ENCODE measurements around the gene TMEM184C.

GRCh38 chr4:147714575-147715401, 97.6 kb downstream of the TMEM184C start:
- no peak for TF ChIP-seq CTCF (IDR thresholded peaks at IDR 0.05)
- no peak for TF ChIP-seq POLR2AphosphoS5 (IDR thresholded peaks at IDR 0.05)
- TF ChIP-seq POLR2A (IDR thresholded peaks at IDR 0.05), result no peak
- TF ChIP-seq EP300 (IDR thresholded peaks at IDR 0.05), result no peak
